ENCODE results near the gene ST8SIA3. TPM values are rescaled to one million over a fixed set of nuclear protein-coding genes. Genes with fewer than 3 reads are reported as not detected.
A peak's percentile ranks its signal among the peaks of the same experiment; 100 is the strongest.

Gene ST8SIA3, protein sequence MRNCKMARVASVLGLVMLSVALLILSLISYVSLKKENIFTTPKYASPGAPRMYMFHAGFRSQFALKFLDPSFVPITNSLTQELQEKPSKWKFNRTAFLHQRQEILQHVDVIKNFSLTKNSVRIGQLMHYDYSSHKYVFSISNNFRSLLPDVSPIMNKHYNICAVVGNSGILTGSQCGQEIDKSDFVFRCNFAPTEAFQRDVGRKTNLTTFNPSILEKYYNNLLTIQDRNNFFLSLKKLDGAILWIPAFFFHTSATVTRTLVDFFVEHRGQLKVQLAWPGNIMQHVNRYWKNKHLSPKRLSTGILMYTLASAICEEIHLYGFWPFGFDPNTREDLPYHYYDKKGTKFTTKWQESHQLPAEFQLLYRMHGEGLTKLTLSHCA
- 1.9 and 2.3 TPM in 2 replicates for total RNA-seq (2021)
- long read RNA-seq, partial matches to known transcripts: 1 of 1 reads
- long read RNA-seq, other reads (novel, unspliced or antisense): 0 of 1 reads

DNA sequence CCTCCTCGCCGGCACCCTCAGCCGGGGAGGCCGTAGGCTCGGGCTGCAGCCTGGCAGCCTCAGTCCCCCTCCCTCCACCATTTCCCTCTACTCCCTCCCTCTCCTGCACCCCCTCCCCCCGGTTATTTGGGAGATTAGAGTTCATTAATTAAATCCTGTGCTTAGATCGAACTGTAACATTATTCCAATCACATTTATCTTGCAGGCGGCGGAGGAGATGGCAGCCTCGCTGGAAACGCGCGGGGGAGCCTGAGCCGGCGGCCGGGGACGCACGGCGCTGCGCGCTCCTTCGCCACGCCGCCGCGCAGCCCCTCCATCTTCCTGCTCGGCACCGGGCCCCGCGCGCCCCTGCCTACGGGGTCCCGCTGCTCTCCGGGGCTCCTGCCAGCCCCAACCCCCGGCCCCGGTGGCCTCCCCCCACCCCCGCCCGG lies at the start of gene ST8SIA3:
TSS of gene ST8SIA3 (plus strand) at position 287 of the 431 bp plus-strand sequence. CDS start 290 bp downstream, outside the sequence.
- no peak within 1 kb of the TSS for H2BK5ac ChIP-seq (ENCODE audit: insufficient read length, low read length)
- H3K79me2 ChIP-seq (ENCODE audit: insufficient read depth, low read length): no peaks in the 10 kb centered on the region
- no peak for DNase-seq
- H2BK20ac ChIP-seq (ENCODE audit: low read depth, low read length, poor library complexity, severe bottlenecking): no peak within 1 kb of the TSS
- H3K56ac ChIP-seq (ENCODE audit: insufficient read length, low read depth, low read length): no peak within 1 kb of the TSS
- H3T11ph ChIP-seq (ENCODE audit: low read length): no peak within 1 kb of the TSS
- no peak within 1 kb of the TSS for H2AFZ ChIP-seq (ENCODE audit: low read length)
- WGBS (ENCODE audit: extremely low coverage, insufficient read length, low lambda C conversion rate): no CpG with 5 or more reads among the region's 38 CpGs
- TF ChIP-seq, protein P1, sequence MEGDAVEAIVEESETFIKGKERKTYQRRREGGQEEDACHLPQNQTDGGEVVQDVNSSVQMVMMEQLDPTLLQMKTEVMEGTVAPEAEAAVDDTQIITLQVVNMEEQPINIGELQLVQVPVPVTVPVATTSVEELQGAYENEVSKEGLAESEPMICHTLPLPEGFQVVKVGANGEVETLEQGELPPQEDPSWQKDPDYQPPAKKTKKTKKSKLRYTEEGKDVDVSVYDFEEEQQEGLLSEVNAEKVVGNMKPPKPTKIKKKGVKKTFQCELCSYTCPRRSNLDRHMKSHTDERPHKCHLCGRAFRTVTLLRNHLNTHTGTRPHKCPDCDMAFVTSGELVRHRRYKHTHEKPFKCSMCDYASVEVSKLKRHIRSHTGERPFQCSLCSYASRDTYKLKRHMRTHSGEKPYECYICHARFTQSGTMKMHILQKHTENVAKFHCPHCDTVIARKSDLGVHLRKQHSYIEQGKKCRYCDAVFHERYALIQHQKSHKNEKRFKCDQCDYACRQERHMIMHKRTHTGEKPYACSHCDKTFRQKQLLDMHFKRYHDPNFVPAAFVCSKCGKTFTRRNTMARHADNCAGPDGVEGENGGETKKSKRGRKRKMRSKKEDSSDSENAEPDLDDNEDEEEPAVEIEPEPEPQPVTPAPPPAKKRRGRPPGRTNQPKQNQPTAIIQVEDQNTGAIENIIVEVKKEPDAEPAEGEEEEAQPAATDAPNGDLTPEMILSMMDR (conservative IDR thresholded peaks at IDR 0.05): no peak
- H3K27ac Mint-ChIP-seq: peak within 1 kb of the TSS in 1 of 3 experiments; percentile 38; a peak in 2 of 7 replicates
- H2BK12ac ChIP-seq (ENCODE audit: insufficient read length, low read depth, low read length): no peak within 1 kb of the TSS
- H3K18ac ChIP-seq (ENCODE audit: insufficient read length, low read depth, low read length): no peak within 1 kb of the TSS
- peaks cover 62% of the 10 kb centered on the region for H3K27me3 Mint-ChIP-seq (ENCODE audit: low read depth)
- no peak within 1 kb of the TSS for H4K8ac ChIP-seq (replicated peaks; ENCODE audit: insufficient read length, low read depth, low read length)
- no peaks in the 10 kb centered on the region for H3K9me3 Mint-ChIP-seq
- H3K9me3 ChIP-seq (ENCODE audit: control insufficient read depth, low read depth, low read length): no peaks in the 10 kb centered on the region
- H3K27ac ChIP-seq (ENCODE audit: insufficient read length, low read depth, low read length): no peak within 1 kb of the TSS
- H2BK120ac ChIP-seq (ENCODE audit: low read depth, low read length, poor library complexity, severe bottlenecking): no peak within 1 kb of the TSS
- no peaks in the 10 kb centered on the region; the same call in 1 of the 2 replicates for H3K4me1 ChIP-seq (ENCODE audit: insufficient read depth, low read length)
- no peak within 1 kb of the TSS for H4K91ac ChIP-seq (ENCODE audit: insufficient read length, low read depth, low read length)
- H3K14ac ChIP-seq (ENCODE audit: insufficient read depth, low read length): peak within 1 kb of the TSS; percentile 29; the same call in 1 of the 2 replicates
- no peak within 1 kb of the TSS for H3K23ac ChIP-seq (ENCODE audit: insufficient read length, low read depth, low read length)
- H2AK5ac ChIP-seq (ENCODE audit: insufficient read length, low read length): no peak within 1 kb of the TSS
- H3K9ac ChIP-seq (ENCODE audit: extremely low read depth, insufficient read length, low read length): no peak within 1 kb of the TSS
- H3K23me2 ChIP-seq (ENCODE audit: insufficient read length, low read depth, low read length, poor library complexity, severe bottlenecking): peaks cover 17% of the 10 kb centered on the region
- no peaks in the 10 kb centered on the region for H3K79me1 ChIP-seq (ENCODE audit: insufficient read depth, low read depth, low read length, poor library complexity, severe bottlenecking)
- peak within 1 kb of the TSS; percentile 81 for H3K4me2 ChIP-seq (ENCODE audit: insufficient read depth, insufficient read length, low read length)
- no peak within 1 kb of the TSS for H2BK15ac ChIP-seq (ENCODE audit: low read depth, low read length)
- H4K20me1 ChIP-seq (ENCODE audit: control insufficient read depth, insufficient read depth, insufficient read length): no peaks in the 10 kb centered on the region
- H3K4me3 Mint-ChIP-seq: peak within 1 kb of the TSS; percentile 84 to 96
- peaks cover 8 to 15% of the 10 kb centered on the region in 2 experiments for H3K4me1 Mint-ChIP-seq
- H4K5ac ChIP-seq (ENCODE audit: insufficient read length, low read depth, low read length): no peak within 1 kb of the TSS
- H3K36me3 Mint-ChIP-seq (ENCODE audit: insufficient read depth in 1 of 3, low read depth in 3 of 3): peaks cover 0 to 7% (median 0%) of the 10 kb centered on the region in 3 experiments; a peak in 3 of 7 replicates
- H3K4ac ChIP-seq (ENCODE audit: low read depth, low read length): no peak within 1 kb of the TSS
- no peaks in the 10 kb centered on the region; the same call in 1 of the 2 replicates for H3K27me3 ChIP-seq (ENCODE audit: insufficient read depth, low read length)

All from H9 (cell line).